ENCODE data around the gene DCBLD2. TPM values are rescaled to one million over a fixed set of nuclear protein-coding genes. Genes with fewer than 3 reads are reported as not detected.

The DCBLD2 gene
- total and polyA plus RNA-seq, 2 of the 4 experiments (the other 2 are of a cell fraction) = 121 to 196 TPM

DNA sequence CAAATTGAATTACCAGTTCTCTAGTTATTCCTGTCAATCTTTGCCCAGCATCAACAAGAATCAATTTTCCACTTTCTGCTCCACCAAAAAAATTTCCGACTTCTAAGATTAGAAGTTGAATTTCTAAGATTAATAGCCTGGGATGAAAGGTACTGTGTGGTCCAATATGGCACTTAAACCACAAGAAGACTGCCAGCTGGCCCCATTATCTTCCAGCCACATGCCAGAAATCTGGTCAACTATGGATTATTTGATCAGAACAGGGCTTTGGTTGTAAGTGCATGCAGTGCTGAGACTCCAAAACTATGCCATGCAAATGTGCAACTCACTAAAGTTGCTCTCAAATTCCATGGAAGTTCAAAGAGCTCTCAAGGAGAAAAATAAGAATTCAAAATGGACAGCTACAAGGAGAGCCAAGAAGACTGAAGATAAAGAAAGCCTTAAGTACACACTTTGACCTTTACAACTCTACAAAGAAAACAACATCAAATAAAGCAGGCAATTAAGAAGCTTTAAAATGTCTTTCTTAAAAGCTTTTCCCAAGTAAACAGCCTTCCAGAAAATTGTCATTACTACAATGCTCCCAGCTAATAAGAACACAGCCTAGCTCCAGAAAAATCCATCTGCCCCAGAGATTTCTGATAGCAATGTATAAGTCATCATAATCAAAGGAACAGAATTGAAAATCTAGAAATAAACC is 74.1 kb downstream of the DCBLD2 start (continued):
- no peak for TF ChIP-seq POLR2A (IDR thresholded peaks at IDR 0.05; ENCODE audit: low read depth, low read length)

- H3K4me3 ChIP-seq (ENCODE audit: insufficient read depth, low read depth, low read length) = no peak overlapping the region
- H3K27me3 ChIP-seq (ENCODE audit: control insufficient read depth, insufficient read depth, low read length) = no peaks in the 10 kb centered on the region
- H3K4me2 ChIP-seq (ENCODE audit: low read depth, low read length) = no peak overlapping the region
- ATAC-seq (ENCODE audit: low read depth) (no peak), DNase-seq (no peak)
- H2BK5ac ChIP-seq (ENCODE audit: low read depth, low read length, poor library complexity, severe bottlenecking) = no peak overlapping the region
- peaks cover 3% of the 10 kb centered on the region; the same call in 1 of the 2 replicates for H4K20me1 ChIP-seq (ENCODE audit: insufficient read depth, low read length)
- H3K79me1 ChIP-seq (ENCODE audit: low read depth in 1 of 2, low read length in 2 of 2) = peaks cover 13 to 42% of the 10 kb centered on the region in 2 experiments; a peak in 3 of 4 replicates
- WGBS, 2 experiments (ENCODE audit: extremely low coverage in 2 of 2, insufficient read length in 1 of 2) = 100% methylated on average over 2 of the region's 3 CpGs; no CpG with 5 or more reads in 1 of the 2 experiments
- TF ChIP-seq CHD1 (IDR thresholded peaks at IDR 0.05; ENCODE audit: low read depth, low read length) (no peak), NFE2L2 (IDR thresholded peaks at IDR 0.05; ENCODE audit: low read depth, low read length) (no peak), MAFK (IDR thresholded peaks at IDR 0.05; ENCODE audit: low read depth, low read length) (no peak)
- TF ChIP-seq, protein P1, sequence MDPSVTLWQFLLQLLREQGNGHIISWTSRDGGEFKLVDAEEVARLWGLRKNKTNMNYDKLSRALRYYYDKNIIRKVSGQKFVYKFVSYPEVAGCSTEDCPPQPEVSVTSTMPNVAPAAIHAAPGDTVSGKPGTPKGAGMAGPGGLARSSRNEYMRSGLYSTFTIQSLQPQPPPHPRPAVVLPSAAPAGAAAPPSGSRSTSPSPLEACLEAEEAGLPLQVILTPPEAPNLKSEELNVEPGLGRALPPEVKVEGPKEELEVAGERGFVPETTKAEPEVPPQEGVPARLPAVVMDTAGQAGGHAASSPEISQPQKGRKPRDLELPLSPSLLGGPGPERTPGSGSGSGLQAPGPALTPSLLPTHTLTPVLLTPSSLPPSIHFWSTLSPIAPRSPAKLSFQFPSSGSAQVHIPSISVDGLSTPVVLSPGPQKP (IDR thresholded peaks at IDR 0.05; ENCODE audit: borderline replicate concordance, low read depth, low read length) = no peak
- POLR2A ChIA-PET (ENCODE audit: unreplicated experiment) = no interaction called here
- no peak overlapping the region for H2AK9ac ChIP-seq (replicated peaks; ENCODE audit: low read depth, low read length, poor library complexity)
- in situ Hi-C loops (cut with MboI; ENCODE audit: low sequenced_read_pairs) = no loop called here
- H2AK5ac ChIP-seq (ENCODE audit: low read depth, low read length) = peak overlapping the region; percentile 18; the same call in 1 of the 2 replicates
- H2AFZ ChIP-seq (replicated peaks; ENCODE audit: low read length, poor library complexity) = no peak overlapping the region
- H3K9ac ChIP-seq (ENCODE audit: low read depth, low read length) = no peak overlapping the region
- no peak overlapping the region for H2BK15ac ChIP-seq (ENCODE audit: low read depth, low read length)
- H4K91ac ChIP-seq (ENCODE audit: insufficient read depth, low read depth, low read length) = no peak overlapping the region; the same call in 1 of the 2 replicates
- peak overlapping the region in 1 of 2 experiments; percentile 1; a peak in 1 of 4 replicates for H4K8ac ChIP-seq (ENCODE audit: low read depth in 2 of 2, low read length in 2 of 2)
- intact Hi-C loops (cut with micrococcal nuclease) = no loop called here
- H3K18ac ChIP-seq (ENCODE audit: low read depth, low read length) = peak overlapping the region; percentile 18; the same call in 1 of the 2 replicates
- H3K9me3 ChIP-seq (ENCODE audit: control insufficient read depth, insufficient read depth, low read length) = peaks cover 2% of the 10 kb centered on the region; the same call in 1 of the 2 replicates
- CTCF ChIA-PET = interaction anchor here (3.0 kb wide), 1 partner anchor 168 kb away, joined by 11 read pairs; no protein-coding TSS in a partner anchor
- peaks cover 2% of the 10 kb centered on the region; the same call in 1 of the 2 replicates for H3K4me1 ChIP-seq (ENCODE audit: control insufficient read depth, insufficient read depth, low read length)
- peaks cover 2% of the 10 kb centered on the region for H3K36me3 ChIP-seq (ENCODE audit: control insufficient read depth, insufficient read depth, low read length)
- H4K5ac ChIP-seq (ENCODE audit: low read depth, low read length) = peak overlapping the region; percentile 72; the same call in 1 of the 2 replicates
- H2BK20ac ChIP-seq (ENCODE audit: low read depth, low read length) = no peak overlapping the region
- peak overlapping the region; percentile 80; the same call in 1 of the 2 replicates for H3K23ac ChIP-seq (ENCODE audit: low read depth, low read length)
- BruUV-seq (replicated peaks) = no TSS peak
- dilution Hi-C loops (cut with HindIII; ENCODE audit: low sequenced_read_pairs, unreplicated experiment) = no loop called here
- H3K4ac ChIP-seq (ENCODE audit: low read depth, low read length) = no peak overlapping the region
- no peak overlapping the region for H2BK120ac ChIP-seq (ENCODE audit: low read depth, low read length)
- no peaks in the 10 kb centered on the region; the same call in none of the 2 replicates for H3K9me1 ChIP-seq (ENCODE audit: insufficient read depth, low read length)
- H3K56ac ChIP-seq (ENCODE audit: extremely low read depth, insufficient read depth, low read length) = no peak overlapping the region
- H3K14ac ChIP-seq (replicated peaks; ENCODE audit: low read depth, low read length) = peak overlapping the region; percentile 60
- no peak overlapping the region for H3K27ac ChIP-seq (ENCODE audit: insufficient read depth, low read length)
Measured at GRCh38 chr3:98826126-98826525, 75.4 kb downstream of the DCBLD2 start.
